Astrocyte of the hippocampus (primary cell): ENCODE measurements around the gene TMC6.
"Not testable (repeated sequence)": the region's sequence is repeated elsewhere in the genome, so short reads cannot be mapped to it uniquely, and the experiment has no call there.

ENCODE experiments used
- DNase-seq: peaks from one replicate; pipeline ENCODE4 v3.0.0; 2011; ENCODE audit warnings: low read depth, low spot score

The TMC6 gene

GRCh38 chr17:78124836-78125137 lies 3.8 kb downstream of the TMC6 start:
- DNase-seq, result no peak

GRCh38 chr17:78124081-78124835 lies 4.3 kb downstream of the TMC6 start:
- DNase-seq, result no peak

- DNase-seq, result no peak
These were observed 5.2 kb downstream of the TMC6 start for GRCh38 chr17:78123258-78123929.

DNA sequence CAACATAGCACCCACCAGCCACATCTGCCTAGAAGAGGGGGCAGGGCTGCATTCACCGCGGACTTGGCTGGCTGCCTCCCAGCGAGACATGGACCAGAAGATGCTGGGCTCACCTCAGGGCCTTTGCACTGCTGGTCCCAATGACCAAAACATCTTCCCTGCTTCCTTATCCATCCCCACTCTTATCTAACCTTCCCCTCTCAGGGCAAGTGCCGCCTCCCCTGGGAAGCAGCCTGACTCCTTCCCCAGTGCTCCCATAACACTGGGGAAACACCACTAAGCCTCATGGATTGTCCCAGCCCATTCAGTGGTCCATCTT lies 5.7 kb downstream of the TMC6 start:
- DNase-seq, result no peak

GRCh38 chr17:78122216-78122930 lies 6.2 kb downstream of the TMC6 start:
- DNase-seq, result no peak

DNA sequence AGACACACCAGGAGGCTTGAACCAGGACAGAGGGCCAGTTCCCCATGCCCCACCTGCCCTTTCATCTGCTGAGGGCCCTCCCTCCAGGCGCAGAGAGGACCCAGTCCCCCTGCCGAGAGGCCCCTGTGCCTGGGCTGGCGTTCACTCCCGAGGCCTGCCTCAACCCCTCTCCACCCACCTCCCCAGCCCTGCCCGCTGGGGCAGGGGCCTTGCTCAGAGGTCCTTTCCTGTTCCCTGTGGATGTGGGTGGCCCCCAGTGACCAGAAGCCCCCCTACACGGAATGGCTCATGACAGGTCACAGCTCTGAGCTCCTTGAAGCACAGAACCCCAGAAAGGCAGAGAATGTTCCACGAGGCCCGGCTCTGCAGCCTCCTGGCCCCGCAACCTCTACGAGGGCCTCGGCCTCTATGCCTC lies 6.7 kb downstream of the TMC6 start:
- no peak for DNase-seq

DNA sequence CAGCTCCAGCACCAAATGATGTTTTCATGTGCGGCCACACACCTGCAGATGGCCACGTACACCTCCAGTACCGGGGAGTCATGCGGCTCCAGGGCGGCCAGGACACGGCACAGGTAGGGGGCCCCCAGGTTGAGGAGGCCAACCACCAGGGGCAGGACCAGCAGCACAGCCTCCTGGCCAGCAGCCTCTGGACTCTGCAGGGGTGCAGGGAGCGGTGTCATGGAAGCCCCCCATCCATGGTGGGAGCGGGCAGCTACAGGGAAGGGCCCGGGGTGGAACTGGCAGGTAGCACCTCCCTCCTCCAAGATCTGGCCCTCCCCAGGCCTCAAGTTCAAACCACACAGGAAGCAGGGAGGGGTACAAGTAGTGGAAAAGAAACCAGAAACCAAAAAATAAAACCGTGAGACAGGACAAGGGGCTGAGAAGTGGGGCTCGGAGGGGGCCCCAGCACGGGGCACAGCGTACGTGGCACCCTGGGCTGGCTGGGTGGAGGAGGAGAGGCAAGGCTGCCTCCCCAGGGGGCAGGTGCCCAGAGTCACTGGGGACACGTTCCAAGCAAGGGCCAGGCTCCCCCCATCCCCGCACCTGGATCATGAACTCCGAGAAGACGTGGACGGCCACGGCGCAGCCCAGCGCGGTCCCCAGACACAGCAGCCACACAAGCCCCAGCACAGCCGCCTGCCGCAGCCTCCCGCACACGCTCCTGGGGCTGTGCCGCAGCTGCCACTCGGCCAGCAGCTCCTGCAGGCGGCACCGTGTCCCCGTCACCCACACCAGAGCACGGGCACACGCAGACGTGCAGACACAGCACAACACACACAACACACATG lies 7.4 kb downstream of the TMC6 start:
- DNase-seq, result no peak

DNA sequence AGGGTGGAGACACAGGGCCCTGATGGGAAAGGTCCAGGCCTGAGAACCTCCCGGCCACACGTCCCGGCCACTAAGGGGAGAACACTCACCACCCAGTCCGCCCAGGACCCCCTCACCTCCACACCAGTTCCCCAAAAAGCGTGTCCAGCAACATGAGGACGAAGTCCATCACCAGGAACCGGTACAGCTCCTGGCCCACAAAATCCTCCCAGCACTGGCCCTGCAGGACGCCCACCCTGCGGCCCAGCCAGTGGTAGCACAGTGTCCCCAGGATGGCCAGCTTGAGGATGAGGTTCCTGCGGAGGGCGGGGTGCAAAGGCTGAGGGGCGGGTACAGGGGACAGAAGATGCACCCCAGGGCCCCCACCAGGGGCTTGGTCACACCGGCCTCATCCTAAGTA lies 8.0 kb downstream of the TMC6 start:
- no peak for DNase-seq

- no peak for DNase-seq
These were observed 9.7 kb downstream of the TMC6 start for GRCh38 chr17:78118801-78119241.

- peak; percentile 59 for DNase-seq
These were observed 11.3 kb downstream of the TMC6 start for GRCh38 chr17:78117027-78117981.

GRCh38 chr17:78116411-78116810 lies 12.1 kb downstream of the TMC6 start:
- no peak for DNase-seq

DNA sequence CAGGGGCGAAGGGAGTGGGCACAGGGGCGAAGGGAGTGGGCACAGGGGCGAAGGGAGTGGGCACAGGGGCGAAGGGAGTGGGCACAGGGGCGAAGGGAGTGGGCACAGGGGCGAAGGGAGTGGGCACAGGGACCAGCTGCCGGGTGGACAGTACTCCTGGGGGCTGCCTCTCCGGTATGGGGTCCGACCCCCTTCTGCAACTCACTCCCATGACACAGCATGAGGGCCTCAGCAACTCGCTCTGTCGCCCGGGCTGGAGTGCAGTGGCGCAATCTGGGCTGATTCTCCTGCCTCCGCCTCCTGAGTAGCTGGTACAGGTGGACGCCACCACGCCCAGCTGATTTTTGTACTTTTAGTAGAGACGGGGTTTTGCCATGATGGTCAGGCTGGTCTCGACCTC lies 12.8 kb downstream of the TMC6 start:
- DNase-seq, result not testable (repeated sequence)

DNA sequence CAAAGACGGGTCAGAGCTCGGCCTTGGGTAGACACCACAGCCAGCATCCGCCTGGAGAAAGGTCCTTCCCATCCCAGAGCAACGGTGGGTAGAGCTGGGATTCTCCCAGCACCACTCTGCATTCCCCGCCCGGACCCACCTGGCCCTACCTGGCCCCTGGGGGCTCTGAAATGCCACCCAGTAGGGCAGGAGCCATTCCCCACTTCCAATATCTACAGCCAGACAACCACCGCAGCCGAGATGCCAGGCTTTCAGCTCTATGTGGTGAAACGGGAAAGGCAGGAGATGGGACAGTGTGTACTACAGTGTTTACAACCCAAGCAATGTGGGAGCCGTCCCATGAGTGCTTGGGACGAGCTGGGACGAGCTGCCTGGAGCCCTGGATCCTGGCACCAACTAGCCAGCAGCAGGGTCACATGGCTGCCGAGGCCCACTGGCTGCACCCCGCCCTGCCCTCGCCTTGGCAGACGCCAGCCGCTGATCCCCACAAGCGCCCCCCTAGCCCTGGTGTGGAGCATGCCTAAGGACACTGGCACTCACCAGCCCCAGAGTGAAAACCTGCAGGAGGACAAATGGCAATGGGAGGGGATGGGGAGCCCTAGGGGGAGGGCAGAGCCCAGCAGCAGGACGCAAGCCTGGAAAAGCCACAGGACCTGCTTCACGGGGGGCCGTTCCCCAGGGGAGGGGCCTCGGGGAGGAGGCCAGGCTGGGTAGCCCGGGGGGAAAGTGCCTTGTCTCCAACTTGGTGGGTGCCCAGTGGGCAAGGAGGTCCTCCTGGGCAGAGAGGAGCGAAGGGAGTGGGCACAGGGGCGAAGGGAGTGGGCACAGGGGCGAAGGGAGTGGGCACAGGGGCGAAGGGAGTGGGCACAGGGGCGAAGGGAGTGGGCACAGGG lies 13.5 kb downstream of the TMC6 start:
- no peak for DNase-seq

DNA sequence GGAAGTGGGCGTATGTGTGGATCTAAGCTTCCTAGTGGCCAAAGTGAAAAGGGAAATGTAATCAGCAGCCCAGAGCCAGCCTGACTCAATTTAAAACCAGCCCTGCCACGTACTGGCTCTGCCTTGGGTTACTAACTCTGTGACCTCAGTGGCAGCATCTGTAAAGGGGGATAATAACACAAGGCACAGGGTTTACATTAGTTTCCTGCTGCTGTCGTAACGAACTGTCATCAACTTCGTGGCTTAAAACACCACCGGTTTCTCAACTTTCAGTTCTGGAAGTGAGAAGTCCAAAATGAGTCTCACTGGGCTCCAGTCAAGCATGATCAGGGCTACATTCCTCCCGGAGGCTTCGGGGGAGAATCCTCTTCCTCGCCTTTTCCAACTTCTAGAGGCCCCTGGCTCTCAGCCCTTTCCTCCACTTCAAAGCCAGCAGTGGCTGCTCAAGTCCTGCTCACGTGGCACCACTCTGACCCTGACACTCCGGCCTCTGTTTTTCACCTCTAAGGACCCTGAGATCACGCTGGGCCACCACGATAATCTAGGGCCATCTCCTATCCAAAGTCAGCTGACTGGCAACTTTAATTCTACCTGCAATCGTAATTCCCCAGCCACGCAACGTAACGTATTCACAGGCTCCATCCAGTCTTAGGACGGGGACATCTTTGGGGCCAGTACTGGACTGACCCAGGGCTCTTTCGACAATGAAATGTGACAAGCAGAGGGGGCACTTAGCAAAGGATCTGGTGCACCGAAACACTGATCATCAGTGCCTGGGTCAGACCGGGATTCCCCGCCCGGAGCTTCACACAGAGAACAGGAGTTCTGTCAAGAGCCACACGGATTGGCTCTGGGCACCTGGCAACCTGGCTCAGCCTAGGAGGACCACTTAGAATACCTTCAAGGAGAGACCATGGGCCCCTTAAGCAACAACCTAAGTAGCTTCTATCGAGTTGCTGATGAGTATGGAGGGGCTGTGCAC lies 14.5 kb downstream of the TMC6 start:
- DNase-seq, result no peak

GRCh38 chr17:78112518-78113471 lies 15.8 kb downstream of the TMC6 start:
- peak; percentile 78 for DNase-seq

- no peak for DNase-seq
These were observed 16.6 kb downstream of the TMC6 start for GRCh38 chr17:78111727-78112517.
